Coronary artery (tissue), 2 donors: ENCODE data around the gene SUMO2.
"Not testable (repeated sequence)": the region's sequence is repeated elsewhere in the genome, so short reads cannot be mapped to it uniquely, and the experiment has no call there.

ENCODE experiments used
- DNase-seq: peaks from one replicate; pipeline ENCODE4 v3.0.0-alpha.2; 2017; ENCODE audit warnings: low spot score
- H3K27ac ChIP-seq, 2 donors: fragments of 200-600 bp; sonication (generic); one replicate each; pipeline ENCODE4 v1.5.1; 2016 to 2019
- H3K4me3 ChIP-seq: fragments of 200-600 bp; sonication (generic); 2 replicates; pipeline ENCODE4 v1.5.1; 2016; ENCODE audit warnings: mild to moderate bottlenecking, moderate library complexity
- CTCF ChIP-seq: fragments of 200-600 bp; sonication (generic); IDR thresholded peaks from one replicate; pipeline ENCODE4 v1.5.1; 2019; ENCODE audit warnings: antibody characterized with exemption

The SUMO2 gene

GRCh38 chr17:75225016-75225415 is 42.3 kb upstream of the SUMO2 start:
- no peak for TF ChIP-seq CTCF
- no peak for DNase-seq

GRCh38 chr17:75219815-75220214 is 37.1 kb upstream of the SUMO2 start:
- Histone ChIP-seq H3K27ac (no peak overlapping the region), H3K4me3 (no peak overlapping the region)
- no peak for DNase-seq
- no peak for TF ChIP-seq CTCF

More at GRCh38 chr17:75225016-75225415, 42.3 kb upstream of the SUMO2 start:
- Histone ChIP-seq H3K4me3 (no peak overlapping the region), H3K27ac (no peak overlapping the region)

GRCh38 chr17:75218131-75218530 is 35.4 kb upstream of the SUMO2 start:
- no peak overlapping the region for H3K27ac ChIP-seq
- DNase-seq = no peak
- H3K4me3 ChIP-seq = no peak overlapping the region
- no peak for TF ChIP-seq CTCF

GRCh38 chr17:75209061-75209460 is 26.3 kb upstream of the SUMO2 start:
- Histone ChIP-seq H3K27ac (no peak overlapping the region), H3K4me3 (no peak overlapping the region)
- no peak for TF ChIP-seq CTCF
- DNase-seq = no peak

- TF ChIP-seq CTCF = no peak
- no peak overlapping the region for H3K4me3 ChIP-seq
- DNase-seq = no peak
- no peak overlapping the region for H3K27ac ChIP-seq
Measured at GRCh38 chr17:75208161-75208560, 25.4 kb upstream of the SUMO2 start.

GRCh38 chr17:75207760-75208159 is 25.0 kb upstream of the SUMO2 start:
- Histone ChIP-seq H3K27ac (no peak overlapping the region), H3K4me3 (no peak overlapping the region)
- TF ChIP-seq CTCF = no peak
- no peak for DNase-seq

- not testable (repeated sequence) for H3K27ac ChIP-seq, DNase-seq
Measured at GRCh38 chr17:75207050-75207407, 24.3 kb upstream of the SUMO2 start.

GRCh38 chr17:75205793-75206163 is 23.0 kb upstream of the SUMO2 start:
- peak overlapping the region; percentile 86 for H3K4me3 ChIP-seq
- peak overlapping the region; percentile 79 to 87 for H3K27ac ChIP-seq
- no peak for TF ChIP-seq CTCF
- DNase-seq = no peak

More at GRCh38 chr17:75207050-75207407, 24.3 kb upstream of the SUMO2 start:
- peak overlapping the region; percentile 86 for H3K4me3 ChIP-seq
